Ishikawa (cell line): ENCODE data around the gene EPS8L3.

Experiments
- CEBPB ChIP-seq: IDR thresholded peaks from 2 replicates; pipeline ENCODE4 v1.6.1; 2012
- CREB1 ChIP-seq: IDR thresholded peaks from 2 replicates; pipeline ENCODE4 v1.6.1; 2012; ENCODE audit warnings: low read depth
- EGR1 ChIP-seq: IDR thresholded peaks from 2 replicates; pipeline ENCODE4 v1.6.1; 2012
- EP300 ChIP-seq: IDR thresholded peaks from 2 replicates; pipeline ENCODE4 v1.6.1; 2012; ENCODE audit warnings: borderline replicate concordance
- FOXM1 ChIP-seq: IDR thresholded peaks from 2 replicates; pipeline ENCODE4 v1.6.1; 2012; ENCODE audit warnings: low read depth, borderline replicate concordance
- NFIC ChIP-seq: IDR thresholded peaks from 2 replicates; pipeline ENCODE4 v1.6.1; 2012
- RAD21 ChIP-seq: IDR thresholded peaks from 2 replicates; pipeline ENCODE4 v1.6.1; 2012; ENCODE audit warnings: low read depth
- TAF1 ChIP-seq: IDR thresholded peaks from 2 replicates; pipeline ENCODE4 v1.6.1; 2012; ENCODE audit warnings: low read depth, mild to moderate bottlenecking
- TCF12 ChIP-seq: IDR thresholded peaks from 2 replicates; pipeline ENCODE4 v1.6.1; 2012; ENCODE audit warnings: low read depth
- TEAD4 ChIP-seq: IDR thresholded peaks from 2 replicates; pipeline ENCODE4 v1.6.1; 2012
- YY1 ChIP-seq: IDR thresholded peaks from 2 replicates; pipeline ENCODE4 v1.6.1; 2012; ENCODE audit warnings: low read depth
- ZBTB7A ChIP-seq: IDR thresholded peaks from 2 replicates; pipeline ENCODE4 v1.6.1; 2012; ENCODE audit warnings: low read depth
- TF ChIP-seq, protein P1 (sequence below): IDR thresholded peaks from 2 replicates; pipeline ENCODE4 v1.6.1; 2012; ENCODE audit warnings: low read depth, mild to moderate bottlenecking
- TF ChIP-seq, protein P2 (sequence below): IDR thresholded peaks from 2 replicates; pipeline ENCODE4 v1.6.1; 2012
- TF ChIP-seq, protein P3 (sequence below): IDR thresholded peaks from 2 replicates; pipeline ENCODE4 v1.6.1; 2012

The EPS8L3 gene

DNA sequence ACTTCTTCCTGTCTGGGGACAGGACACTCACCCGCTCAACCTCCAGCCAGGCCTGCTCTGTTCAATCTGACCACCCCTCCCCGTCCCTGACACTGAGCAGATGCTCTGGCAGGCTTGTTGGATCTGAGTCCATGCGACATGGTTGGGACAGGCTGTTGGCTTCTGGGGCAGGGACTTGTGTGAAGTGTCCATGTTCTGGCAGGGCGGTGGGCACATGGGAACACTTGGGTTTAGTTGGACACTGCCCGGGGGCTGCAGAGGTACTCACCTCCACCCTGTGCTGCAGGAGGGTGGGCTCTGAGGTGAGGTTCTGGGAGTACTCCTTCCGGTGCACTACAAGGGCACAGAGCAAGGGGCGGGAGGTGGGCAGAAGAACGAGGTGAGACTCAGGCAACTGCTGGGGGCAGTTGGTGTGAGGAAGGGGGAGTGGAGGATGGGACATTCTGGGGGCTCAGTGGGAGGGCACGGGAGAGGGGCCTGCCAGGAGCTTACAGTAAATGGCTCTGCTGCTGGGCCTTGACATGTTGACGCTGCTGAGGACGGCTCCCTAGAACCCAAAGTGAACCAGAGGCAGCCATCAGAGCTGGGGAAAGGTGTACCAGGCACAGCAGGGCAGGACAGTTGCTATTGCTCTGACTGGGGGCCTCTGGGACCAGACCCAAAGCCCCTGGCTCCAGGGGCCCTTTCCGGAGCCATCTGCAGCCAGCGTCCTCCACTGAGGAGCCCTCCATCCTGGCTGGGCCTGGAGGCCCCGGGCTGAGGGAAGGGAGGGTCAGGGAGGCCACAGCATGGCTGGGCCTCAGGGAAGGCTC, 2.3 kb downstream of the EPS8L3 start:
- no peak for TF ChIP-seq NFIC
- TF ChIP-seq TEAD4, result no peak
- TF ChIP-seq, protein P1, sequence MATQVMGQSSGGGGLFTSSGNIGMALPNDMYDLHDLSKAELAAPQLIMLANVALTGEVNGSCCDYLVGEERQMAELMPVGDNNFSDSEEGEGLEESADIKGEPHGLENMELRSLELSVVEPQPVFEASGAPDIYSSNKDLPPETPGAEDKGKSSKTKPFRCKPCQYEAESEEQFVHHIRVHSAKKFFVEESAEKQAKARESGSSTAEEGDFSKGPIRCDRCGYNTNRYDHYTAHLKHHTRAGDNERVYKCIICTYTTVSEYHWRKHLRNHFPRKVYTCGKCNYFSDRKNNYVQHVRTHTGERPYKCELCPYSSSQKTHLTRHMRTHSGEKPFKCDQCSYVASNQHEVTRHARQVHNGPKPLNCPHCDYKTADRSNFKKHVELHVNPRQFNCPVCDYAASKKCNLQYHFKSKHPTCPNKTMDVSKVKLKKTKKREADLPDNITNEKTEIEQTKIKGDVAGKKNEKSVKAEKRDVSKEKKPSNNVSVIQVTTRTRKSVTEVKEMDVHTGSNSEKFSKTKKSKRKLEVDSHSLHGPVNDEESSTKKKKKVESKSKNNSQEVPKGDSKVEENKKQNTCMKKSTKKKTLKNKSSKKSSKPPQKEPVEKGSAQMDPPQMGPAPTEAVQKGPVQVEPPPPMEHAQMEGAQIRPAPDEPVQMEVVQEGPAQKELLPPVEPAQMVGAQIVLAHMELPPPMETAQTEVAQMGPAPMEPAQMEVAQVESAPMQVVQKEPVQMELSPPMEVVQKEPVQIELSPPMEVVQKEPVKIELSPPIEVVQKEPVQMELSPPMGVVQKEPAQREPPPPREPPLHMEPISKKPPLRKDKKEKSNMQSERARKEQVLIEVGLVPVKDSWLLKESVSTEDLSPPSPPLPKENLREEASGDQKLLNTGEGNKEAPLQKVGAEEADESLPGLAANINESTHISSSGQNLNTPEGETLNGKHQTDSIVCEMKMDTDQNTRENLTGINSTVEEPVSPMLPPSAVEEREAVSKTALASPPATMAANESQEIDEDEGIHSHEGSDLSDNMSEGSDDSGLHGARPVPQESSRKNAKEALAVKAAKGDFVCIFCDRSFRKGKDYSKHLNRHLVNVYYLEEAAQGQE, result no peak
- no peak for TF ChIP-seq TAF1
- no peak for TF ChIP-seq ZBTB7A
- TF ChIP-seq, protein P2, sequence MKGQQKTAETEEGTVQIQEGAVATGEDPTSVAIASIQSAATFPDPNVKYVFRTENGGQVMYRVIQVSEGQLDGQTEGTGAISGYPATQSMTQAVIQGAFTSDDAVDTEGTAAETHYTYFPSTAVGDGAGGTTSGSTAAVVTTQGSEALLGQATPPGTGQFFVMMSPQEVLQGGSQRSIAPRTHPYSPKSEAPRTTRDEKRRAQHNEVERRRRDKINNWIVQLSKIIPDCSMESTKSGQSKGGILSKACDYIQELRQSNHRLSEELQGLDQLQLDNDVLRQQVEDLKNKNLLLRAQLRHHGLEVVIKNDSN, result no peak
- no peak for TF ChIP-seq FOXM1
- no peak for TF ChIP-seq TCF12
- TF ChIP-seq EGR1, result no peak
- TF ChIP-seq CREB1, result no peak

DNA sequence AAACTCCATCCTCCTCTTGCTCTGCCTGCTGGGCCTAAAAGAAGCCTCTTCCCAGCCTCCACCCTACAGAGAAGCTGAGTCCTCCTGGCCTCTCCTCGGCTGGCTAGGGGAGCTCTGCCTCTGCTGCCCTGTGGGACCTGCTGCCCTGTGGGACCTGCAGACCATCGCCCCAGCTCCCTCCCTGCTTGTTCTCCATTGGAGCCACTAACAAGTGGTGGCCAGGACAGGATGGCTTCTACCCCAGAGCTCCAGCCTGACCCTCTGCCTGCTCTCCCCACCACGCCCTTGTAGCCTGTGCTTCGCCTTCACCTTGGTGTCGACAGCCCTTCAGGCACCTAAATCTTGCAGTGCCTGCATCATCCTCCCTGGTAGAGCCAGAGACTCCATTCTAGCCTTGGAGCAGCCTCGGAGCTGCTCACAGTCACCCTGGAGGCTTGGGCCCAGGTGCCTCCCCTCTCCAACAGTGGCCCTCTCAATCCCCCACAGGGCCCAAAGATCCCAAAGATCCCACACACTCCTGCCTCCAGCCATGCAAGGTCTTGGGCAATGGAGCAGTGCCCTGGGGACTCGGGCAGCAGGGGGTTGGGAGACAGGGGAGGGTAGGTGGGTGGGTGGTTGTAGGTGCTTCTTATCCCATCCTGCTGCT, 3.0 kb downstream of the EPS8L3 start:
- TF ChIP-seq FOXM1 (no peak), TCF12 (no peak), TAF1 (no peak), ZBTB7A (no peak), NFIC (no peak), TEAD4 (no peak), YY1 (no peak), EP300 (no peak), CREB1 (no peak), RAD21 (no peak), EGR1 (no peak), CEBPB (no peak)
- TF ChIP-seq, protein P3, sequence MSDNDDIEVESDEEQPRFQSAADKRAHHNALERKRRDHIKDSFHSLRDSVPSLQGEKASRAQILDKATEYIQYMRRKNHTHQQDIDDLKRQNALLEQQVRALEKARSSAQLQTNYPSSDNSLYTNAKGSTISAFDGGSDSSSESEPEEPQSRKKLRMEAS, result no peak
- TF ChIP-seq, protein P1, result no peak
- TF ChIP-seq, protein P2, result no peak

DNA sequence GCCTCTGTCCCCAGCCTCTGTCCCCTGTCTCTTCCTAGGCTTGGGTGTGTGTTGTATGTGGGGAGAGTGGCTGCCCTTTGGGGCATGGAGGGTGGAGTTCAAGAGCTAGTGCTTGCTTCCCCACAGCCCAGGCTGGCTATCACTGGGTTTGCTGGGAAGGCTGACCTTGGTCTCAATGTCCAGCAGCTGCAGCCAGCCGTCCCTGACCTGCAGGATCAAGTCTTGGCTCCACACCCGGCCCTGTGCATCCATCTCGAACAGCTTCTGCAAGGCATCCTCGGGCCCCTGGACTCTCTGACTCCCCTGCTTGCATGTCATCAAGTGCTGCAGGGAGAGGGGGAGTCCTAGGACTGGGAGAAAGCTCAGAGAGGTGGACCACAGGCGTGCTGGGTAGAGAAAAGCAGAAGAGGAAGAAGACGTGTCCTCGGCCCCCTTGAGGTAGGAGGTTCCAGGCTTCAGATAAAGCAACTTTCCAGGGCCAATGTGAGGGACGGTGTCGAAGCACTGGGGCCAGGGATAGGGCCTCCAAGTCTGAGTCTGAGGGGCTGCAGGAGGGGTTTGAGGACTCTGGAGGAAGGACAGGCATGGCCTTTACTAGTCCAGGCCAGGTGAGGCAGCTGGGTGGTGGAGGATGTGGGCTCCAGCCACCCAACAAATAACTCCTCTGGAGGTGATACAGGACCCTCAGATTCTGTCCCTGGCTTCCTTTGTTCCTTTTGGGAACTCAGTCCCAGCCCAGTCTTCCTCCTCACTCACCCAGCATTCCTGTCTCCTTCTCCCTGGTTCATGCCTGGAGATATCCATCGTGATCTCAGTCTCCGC, 4.0 kb downstream of the EPS8L3 start:
- TF ChIP-seq, protein P3, result no peak
- TF ChIP-seq TCF12 (no peak), YY1 (no peak), TEAD4 (no peak), TAF1 (no peak), NFIC (no peak), ZBTB7A (no peak), EP300 (no peak), FOXM1 (no peak)
- TF ChIP-seq, protein P2, result no peak
- TF ChIP-seq, protein P1, result no peak
